Gastrocnemius medialis (tissue), 4 donors: ENCODE measurements around the gene PRR5.

Experiments used
- CTCF ChIP-seq, 5 experiments: fragments of 450-650 bp in 3 of 5; fragments of 200-600 bp in 2 of 5; sonication (generic) in 2 of 5; IDR thresholded peaks in 4 of 5; conservative IDR thresholded peaks in 1 of 5; 1 replicate in 4 of 5; 2 replicates in 1 of 5; pipeline ENCODE4 v1.5.1; 2016 to 2019; ENCODE audit warnings: antibody characterized with exemption in 5 of 5, mild to moderate bottlenecking in 3 of 5, moderate library complexity in 3 of 5
- POLR2A ChIP-seq, 2 donors: fragments of 450-650 bp; IDR thresholded peaks; one replicate each; pipeline ENCODE4 v1.6.1; 2017; ENCODE audit warnings: antibody characterized with exemption in 2 of 2, mild to moderate bottlenecking in 2 of 2, moderate library complexity in 2 of 2

DNA sequence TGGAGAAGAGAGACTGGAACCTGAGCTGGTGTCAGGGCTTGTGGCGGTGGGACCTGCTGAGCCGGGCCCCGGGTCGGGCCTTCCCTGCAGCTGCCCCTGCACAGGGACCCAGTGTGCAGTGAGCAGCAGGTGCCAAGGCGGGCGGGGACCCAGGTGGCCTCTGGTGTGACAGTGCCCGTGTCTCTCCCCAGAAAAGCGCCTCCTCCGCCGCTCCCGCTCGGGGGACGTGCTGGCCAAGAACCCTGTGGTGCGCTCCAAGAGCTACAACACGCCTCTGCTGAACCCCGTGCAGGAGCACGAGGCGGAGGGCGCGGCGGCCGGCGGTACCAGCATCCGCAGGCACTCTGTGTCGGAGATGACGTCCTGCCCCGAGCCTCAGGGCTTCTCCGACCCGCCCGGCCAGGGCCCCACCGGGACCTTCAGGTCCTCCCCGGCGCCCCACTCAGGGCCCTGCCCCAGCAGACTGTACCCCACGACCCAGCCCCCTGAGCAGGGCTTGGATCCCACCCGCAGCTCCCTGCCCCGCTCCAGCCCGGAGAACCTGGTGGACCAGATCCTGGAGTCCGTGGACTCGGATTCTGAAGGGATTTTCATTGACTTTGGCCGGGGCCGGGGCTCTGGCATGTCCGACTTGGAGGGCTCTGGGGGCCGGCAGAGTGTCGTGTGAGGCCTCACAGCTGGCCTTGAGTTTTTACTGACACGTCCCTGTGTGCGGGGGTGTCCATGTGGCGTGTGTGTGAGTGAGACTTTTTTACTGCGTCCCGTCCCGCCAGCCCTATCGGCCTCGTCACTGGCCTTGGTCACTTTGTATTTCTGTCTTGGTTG lies 34.8 kb downstream of the PRR5 start:
- no peak for TF ChIP-seq CTCF (IDR thresholded peaks at IDR 0.05 in 4 of 5, conservative IDR thresholded peaks at IDR 0.05 in 1 of 5)
- TF ChIP-seq POLR2A (IDR thresholded peaks at IDR 0.05) = no peak
